HepG2 (cell line): ENCODE measurements around the gene ARHGEF16. TPM values are rescaled to one million over a fixed set of nuclear protein-coding genes. Genes with fewer than 3 reads are reported as not detected.

Experiments used
- ATF7-NPFF ChIP-seq: sonication (generic); formaldehyde crosslinking; IDR thresholded peaks from 2 replicates; pipeline ENCODE4 v1.8.1; 2023; ENCODE audit warnings: mild to moderate bottlenecking, low read depth, missing genetic modification reagents, moderate library complexity
- DNMT1 ChIP-seq: sonication (generic); formaldehyde crosslinking; IDR thresholded peaks from 2 replicates; pipeline ENCODE4 v1.5.1; 2020; ENCODE audit warnings: mild to moderate bottlenecking, missing genetic modification reagents
- DRAP1 ChIP-seq: IDR thresholded peaks from 2 replicates; pipeline ENCODE4 v1.6.1; 2016; ENCODE audit warnings: missing genetic modification reagents, missing compliant biosample characterization
- GLI4 ChIP-seq: sonication (generic); formaldehyde crosslinking; IDR thresholded peaks from 2 replicates; pipeline ENCODE4 v1.5.1; 2020; ENCODE audit warnings: missing genetic modification reagents, mild to moderate bottlenecking, moderate library complexity, borderline replicate concordance
- IKZF5 ChIP-seq: IDR thresholded peaks from 2 replicates; pipeline ENCODE4 v1.6.1; 2018; ENCODE audit warnings: missing genetic modification reagents, mild to moderate bottlenecking, missing compliant biosample characterization
- NR2F6 ChIP-seq, 2 experiments: IDR thresholded peaks; 2 replicates each; pipeline ENCODE4 v1.6.1; 2016; ENCODE audit warnings: antibody characterized with exemption in 1 of 2, mild to moderate bottlenecking in 1 of 2
- SNAPC5 ChIP-seq: sonication (generic); formaldehyde crosslinking; IDR thresholded peaks from 2 replicates; pipeline ENCODE4 v1.8.1; 2023; ENCODE audit warnings: mild to moderate bottlenecking, missing genetic modification reagents, borderline replicate concordance
- U2AF1 ChIP-seq: fragments of 200-400 bp; formaldehyde crosslinking; optimal IDR thresholded peaks from 2 replicates; pipeline ENCODE3; 2017; ENCODE audit warnings: mild to moderate bottlenecking, low read depth, low read length
- ZFYVE20 ChIP-seq: sonication (generic); formaldehyde crosslinking; IDR thresholded peaks from 2 replicates; pipeline ENCODE4 v1.8.0; 2023; ENCODE audit warnings: low read depth, mild to moderate bottlenecking, moderate library complexity, missing genetic modification reagents, borderline replicate concordance
- ZHX2 ChIP-seq, 2 experiments: sonication (generic) in 1 of 2; formaldehyde crosslinking in 1 of 2; IDR thresholded peaks; 2 replicates each; pipeline versions ENCODE4 v1.6.1 to v1.9.0; 2014 to 2022; ENCODE audit warnings: antibody characterized with exemption in 1 of 2, borderline replicate concordance in 1 of 2, inconsistent platforms in 1 of 2, low read depth in 1 of 2, missing genetic modification reagents in 1 of 2
- ZNF558 ChIP-seq: sonication (generic); formaldehyde crosslinking; IDR thresholded peaks from 2 replicates; pipeline ENCODE4 v1.9.0; 2022; ENCODE audit warnings: mild to moderate bottlenecking, missing genetic modification reagents, borderline replicate concordance
- ZNF574 ChIP-seq: sonication (generic); formaldehyde crosslinking; IDR thresholded peaks from 2 replicates; pipeline ENCODE4 v1.4.0; 2020; ENCODE audit warnings: missing genetic modification reagents
- ZNF629 ChIP-seq: sonication (generic); formaldehyde crosslinking; conservative IDR thresholded peaks from 2 replicates; pipeline ENCODE4 v1.5.0; 2020; ENCODE audit warnings: missing genetic modification reagents
- ZNF737 ChIP-seq: sonication (generic); formaldehyde crosslinking; IDR thresholded peaks from 2 replicates; pipeline ENCODE4 v1.5.0; 2020; ENCODE audit warnings: missing genetic modification reagents, mild to moderate bottlenecking, borderline replicate concordance
- ZNF776 ChIP-seq: sonication (generic); formaldehyde crosslinking; IDR thresholded peaks from 2 replicates; pipeline ENCODE4 v1.4.0; 2020; ENCODE audit warnings: mild to moderate bottlenecking, missing genetic modification reagents
- polyA plus RNA-seq, 8 experiments: library from polyadenylated mRNA; depleted of rRNA in 3 of 8; stranded (reverse) in 7 of 8; unstranded in 1 of 8; fragments of >200 nt; fragmentation: Illumina TruSeq in 4 of 8; extraction: Trizol in 4 of 8; gene quantifications; 2 replicates each; pipeline versions ENCODE4 v1.2.1 to v1.2.3, GENCODE V29; 2011 to 2016; ENCODE audit warnings: low read depth in 4 of 8, missing spikeins in 1 of 8, mixed read lengths in 1 of 8; ENCODE audit not compliant: insufficient read depth in 1 of 8
- total RNA-seq, 5 experiments: library from RNA; depleted of rRNA; stranded (reverse); fragments of >200 nt; fragmentation: Illumina TruSeq; extraction: Trizol; gene quantifications; 2 replicates each; pipeline ENCODE4 v1.2.3, GENCODE V29; 2016; ENCODE audit warnings: low read depth in 1 of 5

ARHGEF16 gene
- total and polyA plus RNA-seq, 2 of the 13 experiments (the other 11 are each of a cell fraction or from before 2014, with no cell fraction given) = 20.3 to 39.9 TPM

- no peak for TF ChIP-seq ZFYVE20
- no peak for TF ChIP-seq ZHX2 (IDR thresholded peaks at IDR 0.05; ENCODE audit: low read depth)
- no peak for TF ChIP-seq ZHX2 (CRISPR knock-in tag; IDR thresholded peaks at IDR 0.05; ENCODE audit: borderline replicate concordance)
- TF ChIP-seq GLI4 (CRISPR knock-in tag) = no peak
- TF ChIP-seq DNMT1 (CRISPR knock-in tag) = no peak
- no peak for TF ChIP-seq ZNF737 (CRISPR knock-in tag)
- no peak for TF ChIP-seq U2AF1
- TF ChIP-seq DRAP1 (CRISPR knock-in tag) = no peak
- no peak for TF ChIP-seq ZNF776
- 0 out of 2 replicates have a peak, but pooled peaks have one; percentile 16 for TF ChIP-seq ZNF629 (CRISPR knock-in tag)
- no peak for TF ChIP-seq NR2F6 (IDR thresholded peaks at IDR 0.05)
- TF ChIP-seq NR2F6 (CRISPR knock-in tag; IDR thresholded peaks at IDR 0.05) = 0 out of 2 replicates have a peak, but pooled peaks have one; percentile 13
- TF ChIP-seq ATF7-NPFF = no peak
- TF ChIP-seq ZNF574 (CRISPR knock-in tag) = 0 out of 2 replicates have a peak, but pooled peaks have one; percentile 17
- TF ChIP-seq SNAPC5 (CRISPR knock-in tag) = no peak
- TF ChIP-seq IKZF5 (CRISPR knock-in tag) = 0 out of 2 replicates have a peak, but pooled peaks have one; percentile 25
- TF ChIP-seq ZNF558 (CRISPR knock-in tag) = no peak
These were observed 29.5 kb downstream of the ARHGEF16 start (continued) for GRCh38 chr1:3483801-3484444.
